Skin epidermis (tissue), 12 donors: ENCODE results near the gene RPTOR.
A peak's percentile ranks its signal among the peaks of the same experiment; 100 is the strongest.

Experiments used
- H3K27ac ChIP-seq, 21 experiments: fragments of 200-600 bp; sonication (generic) in 11 of 21; one replicate each; pipeline ENCODE4 v1.5.0; 2020; ENCODE audit warnings: mild to moderate bottlenecking in 3 of 21, inconsistent platforms in 2 of 21, moderate library complexity in 2 of 21
- H3K4me3 ChIP-seq, 7 experiments: fragments of 200-600 bp; sonication (generic) in 2 of 7; one replicate each; pipeline ENCODE4 v1.5.0; 2020; ENCODE audit warnings: inconsistent platforms in 2 of 7, mild to moderate bottlenecking in 2 of 7, moderate library complexity in 1 of 7

RPTOR gene

DNA sequence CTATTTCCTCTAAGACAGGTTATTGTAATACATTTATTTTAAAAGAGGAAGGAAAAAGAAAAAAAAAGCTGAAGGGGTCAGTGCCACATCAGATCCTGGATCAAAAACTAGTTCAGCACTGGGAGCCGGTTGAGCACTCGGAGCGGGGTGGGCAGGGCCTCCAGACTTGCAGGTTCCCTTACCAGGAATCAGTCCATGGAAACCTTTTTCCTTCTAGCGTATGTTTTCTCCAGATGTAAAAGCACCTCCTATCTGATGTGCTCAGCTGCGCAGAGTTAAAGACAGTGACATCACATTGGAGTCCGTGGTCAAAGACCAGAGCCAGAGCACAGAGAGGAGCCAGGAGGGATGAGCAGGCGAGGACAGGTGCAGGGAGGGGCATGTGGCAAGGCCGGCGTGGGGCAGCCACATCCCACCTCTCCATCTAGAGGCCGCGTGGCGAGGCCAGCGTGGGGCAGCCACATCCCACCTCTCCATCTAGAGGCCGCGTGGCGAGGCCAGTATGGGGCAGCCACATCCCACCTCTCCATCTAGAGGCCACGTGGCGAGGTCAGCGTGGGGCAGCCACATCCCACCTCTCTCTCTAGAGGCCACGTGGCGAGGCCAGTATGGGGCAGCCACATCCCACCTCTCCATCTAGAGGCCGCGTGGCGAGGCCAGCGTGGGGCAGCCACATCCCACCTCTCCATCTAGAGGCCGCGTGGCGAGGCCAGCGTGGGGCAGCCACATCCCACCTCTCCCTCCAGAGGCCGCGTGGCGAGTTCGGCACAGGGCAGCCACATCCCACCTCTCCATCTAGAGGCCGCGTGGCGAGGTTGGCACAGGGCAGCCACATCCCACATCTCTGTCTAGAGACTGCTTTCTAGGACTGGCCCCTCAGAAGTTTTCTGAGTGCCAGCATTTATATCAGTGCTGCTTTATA lies 280.2 kb downstream of the RPTOR start:
- H3K27ac ChIP-seq: peak overlapping the region in 1 of 21 experiments; percentile 11

GRCh38 chr17:80825471-80826345 lies 281.1 kb downstream of the RPTOR start:
- peak overlapping the region in 9 of 21 experiments; percentile 14 to 84 (median 73) for H3K27ac ChIP-seq

More for the DNA sequence above, 280.2 kb downstream of the RPTOR start:
- no peak overlapping the region for H3K4me3 ChIP-seq

GRCh38 chr17:80826346-80826954 lies 281.8 kb downstream of the RPTOR start:
- no peak overlapping the region for H3K4me3 ChIP-seq
- H3K27ac ChIP-seq: peak overlapping the region in 17 of 21 experiments; percentile 14 to 84 (median 63)

More at GRCh38 chr17:80825471-80826345, 281.1 kb downstream of the RPTOR start:
- H3K4me3 ChIP-seq: no peak overlapping the region

- H3K27ac ChIP-seq: peak overlapping the region in 17 of 21 experiments; percentile 33 to 84 (median 63)
Observed at GRCh38 chr17:80826955-80827645, 282.5 kb downstream of the RPTOR start.

DNA sequence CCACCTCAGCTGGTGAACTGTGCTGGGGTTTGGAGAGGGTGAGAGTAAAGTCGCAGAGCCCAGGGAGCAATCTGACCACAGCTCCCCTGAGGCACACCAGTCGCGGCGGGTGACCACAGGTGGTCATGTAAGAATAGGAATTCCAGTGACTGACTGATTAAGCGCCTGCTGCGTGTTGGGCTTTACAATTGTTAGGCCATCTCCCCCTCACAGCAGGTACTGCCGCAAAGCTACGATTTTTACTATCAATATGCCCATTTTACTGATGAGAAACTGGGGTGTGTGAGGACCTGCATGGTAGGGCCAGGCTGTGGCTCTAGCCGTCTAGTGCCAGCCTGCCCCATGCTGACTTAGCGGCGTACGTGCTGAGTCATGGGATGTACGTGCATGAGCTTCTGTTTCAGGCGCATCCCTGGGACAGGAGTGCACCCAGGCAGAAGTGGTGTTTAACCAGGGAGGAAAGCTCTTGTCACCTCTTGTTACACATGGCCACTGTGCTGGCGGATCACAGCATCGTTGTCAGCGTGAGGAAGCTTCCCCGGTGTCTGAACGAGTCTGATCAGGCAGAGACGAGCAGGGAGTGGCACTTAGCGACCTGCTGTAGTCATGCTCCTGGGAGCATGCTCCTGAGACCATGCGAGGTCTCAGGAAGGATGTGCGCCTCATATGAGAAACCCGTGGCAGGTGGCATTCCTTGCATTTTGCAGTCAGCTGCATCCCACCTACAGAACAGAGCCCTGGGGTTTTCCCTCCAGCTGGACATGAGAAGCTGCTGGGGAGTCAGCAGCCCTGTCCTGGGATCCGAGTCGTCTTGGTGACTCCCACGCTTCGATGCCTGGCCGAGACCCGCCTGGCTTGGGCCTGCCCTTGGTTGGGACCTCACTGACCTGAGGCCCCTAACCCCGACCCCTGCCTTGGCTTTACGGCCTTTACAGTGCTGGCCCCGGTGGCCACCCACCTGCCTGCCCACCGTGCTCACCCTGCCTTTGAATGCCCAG lies 283.3 kb downstream of the RPTOR start:
- peak overlapping the region in 15 of 21 experiments; percentile 2 to 78 (median 61) for H3K27ac ChIP-seq
- no peak overlapping the region for H3K4me3 ChIP-seq

More at GRCh38 chr17:80826955-80827645, 282.5 kb downstream of the RPTOR start:
- no peak overlapping the region for H3K4me3 ChIP-seq

- Histone ChIP-seq H3K27ac (no peak overlapping the region), H3K4me3 (no peak overlapping the region)
Observed at GRCh38 chr17:80829166-80829813, 284.7 kb downstream of the RPTOR start.

- Histone ChIP-seq H3K27ac (no peak overlapping the region), H3K4me3 (no peak overlapping the region)
Observed at GRCh38 chr17:80830020-80830780, 285.6 kb downstream of the RPTOR start.

GRCh38 chr17:80831491-80831890 lies 286.9 kb downstream of the RPTOR start:
- no peak overlapping the region for H3K4me3 ChIP-seq
- peak overlapping the region in 2 of 21 experiments; percentile 88 to 93 for H3K27ac ChIP-seq

GRCh38 chr17:80832266-80832676 lies 287.6 kb downstream of the RPTOR start:
- Histone ChIP-seq H3K4me3 (peak overlapping the region in 4 of 7 experiments; percentile 29 to 46 (median 32)), H3K27ac (peak overlapping the region in 20 of 21 experiments; percentile 68 to 93 (median 87))

GRCh38 chr17:80832888-80833583 lies 288.4 kb downstream of the RPTOR start:
- H3K27ac ChIP-seq: peak overlapping the region; percentile 18 to 93 (median 87)
- H3K4me3 ChIP-seq: peak overlapping the region; percentile 22 to 46 (median 29)

DNA sequence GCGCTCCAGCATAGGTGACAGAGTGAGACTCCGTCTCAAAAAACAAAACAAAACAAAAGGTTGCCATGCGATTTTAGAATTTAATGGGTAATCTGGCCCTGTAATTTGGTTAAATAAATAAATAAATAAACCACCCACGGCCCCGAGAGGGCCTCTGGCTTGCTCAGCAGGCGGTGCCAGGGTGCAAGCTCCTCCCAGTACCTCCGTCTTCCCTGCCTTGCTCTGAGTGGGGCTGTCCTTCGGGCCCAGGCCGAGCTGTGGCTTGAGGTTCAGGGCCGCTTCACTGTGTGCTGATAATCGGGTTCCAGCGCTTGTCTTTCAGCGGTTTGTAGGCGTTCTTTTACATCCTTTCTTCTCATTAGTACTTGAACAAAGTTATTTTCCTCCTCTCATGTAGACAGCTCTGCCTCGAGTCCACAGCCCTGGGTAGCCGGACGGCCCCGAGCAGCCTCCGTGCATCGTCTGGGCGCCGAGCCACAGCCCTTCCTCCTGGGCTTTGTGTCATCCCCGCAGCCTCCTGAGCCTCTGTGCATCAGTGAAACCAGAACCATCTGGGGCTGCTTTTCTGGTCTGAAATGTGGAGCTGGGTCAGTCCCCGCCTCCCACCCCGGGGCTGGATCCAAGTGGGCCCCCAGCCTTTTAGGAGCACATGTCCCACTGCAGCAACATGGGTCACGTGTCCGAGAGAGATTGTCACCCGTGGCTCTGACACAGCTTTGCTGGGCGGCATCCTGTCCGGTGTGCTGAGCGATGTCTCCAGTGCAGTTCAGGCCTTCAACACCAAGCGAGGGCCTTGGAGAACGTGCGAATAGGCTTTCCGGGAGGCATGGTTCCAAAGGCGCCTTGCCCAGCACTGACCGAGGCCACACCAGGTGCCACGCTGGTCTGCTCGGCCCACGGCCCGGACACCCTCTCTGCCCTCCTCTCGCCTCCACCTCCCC lies 289.6 kb downstream of the RPTOR start:
- Histone ChIP-seq H3K27ac (peak overlapping the region in 19 of 21 experiments; percentile 48 to 93 (median 87)), H3K4me3 (peak overlapping the region in 3 of 7 experiments; percentile 29 to 46 (median 34))

DNA sequence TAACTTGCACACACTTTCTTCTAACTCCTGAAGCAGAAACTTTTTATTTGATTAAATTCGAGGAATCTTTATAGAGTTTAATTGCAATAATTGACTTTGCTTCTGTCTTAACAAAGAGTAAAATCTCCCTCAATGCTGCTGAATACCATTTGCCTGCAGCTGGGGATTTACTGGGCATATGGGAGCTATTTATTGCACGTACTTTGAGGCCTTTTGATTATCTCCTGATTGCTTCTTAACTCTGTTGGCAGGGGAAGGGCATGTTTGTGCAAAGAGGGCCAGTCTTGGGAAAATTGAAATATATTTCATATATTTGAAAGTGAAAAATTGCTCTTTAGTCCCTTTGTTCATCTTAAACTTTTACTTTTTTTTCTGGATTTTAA lies 290.2 kb downstream of the RPTOR start:
- no peak overlapping the region for H3K4me3 ChIP-seq
- H3K27ac ChIP-seq: peak overlapping the region in 12 of 21 experiments; percentile 34 to 93 (median 87)

- Histone ChIP-seq H3K4me3 (no peak overlapping the region), H3K27ac (no peak overlapping the region)
Observed at GRCh38 chr17:80835816-80836657, 291.4 kb downstream of the RPTOR start.

DNA sequence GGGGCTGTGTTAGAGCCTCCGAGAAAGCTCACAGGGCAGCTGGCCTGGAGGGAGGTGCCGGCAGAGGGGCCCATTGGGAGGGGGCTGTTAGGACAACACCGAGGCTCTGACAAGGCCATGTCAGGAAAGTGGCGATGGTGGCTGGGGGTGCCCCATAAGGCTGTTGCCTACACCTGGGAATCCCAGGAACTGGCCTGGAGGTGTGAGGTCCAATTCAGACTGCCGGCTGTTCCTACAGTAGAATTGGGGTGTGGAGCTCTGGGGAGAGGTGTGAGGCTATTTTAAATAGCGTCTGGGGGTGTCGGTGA lies 292.0 kb downstream of the RPTOR start:
- Histone ChIP-seq H3K4me3 (no peak overlapping the region), H3K27ac (no peak overlapping the region)
